NCI-H1105 treated with DMSO at 0.1 percent for 48 hours (cell line): Measurements from ENCODE around the gene EVA1A.
A peak's percentile ranks its signal among the peaks of the same experiment; 100 is the strongest.
"Not testable (repeated sequence)": the region's sequence is repeated elsewhere in the genome, so short reads cannot be mapped to it uniquely, and the experiment has no call there.

Experiments
- DNase-seq: peaks from one replicate; lab custom pipeline; 2025; lab: John Stamatoyannopoulos, UW

EVA1A gene

DNA sequence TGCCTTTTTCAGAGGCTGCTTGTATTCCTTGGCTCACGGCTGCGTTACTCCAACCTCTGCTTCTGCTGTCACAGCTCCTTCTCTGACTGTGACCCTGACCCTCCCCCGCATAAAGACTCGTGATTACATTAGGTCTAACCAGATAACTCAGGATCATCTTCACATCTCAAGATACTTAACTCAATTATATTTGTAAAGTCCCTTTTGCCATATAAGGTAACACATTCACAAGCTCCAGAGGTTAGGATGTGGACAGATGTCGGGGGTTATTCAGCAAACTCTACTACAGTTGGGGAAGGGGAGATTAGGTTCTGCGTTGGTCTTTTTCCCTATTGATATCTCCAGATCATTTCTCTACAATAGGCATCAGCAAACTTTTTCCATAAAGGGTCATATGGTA lies 76.9 kb downstream of the EVA1A start:
- DNase-seq, result no peak

DNA sequence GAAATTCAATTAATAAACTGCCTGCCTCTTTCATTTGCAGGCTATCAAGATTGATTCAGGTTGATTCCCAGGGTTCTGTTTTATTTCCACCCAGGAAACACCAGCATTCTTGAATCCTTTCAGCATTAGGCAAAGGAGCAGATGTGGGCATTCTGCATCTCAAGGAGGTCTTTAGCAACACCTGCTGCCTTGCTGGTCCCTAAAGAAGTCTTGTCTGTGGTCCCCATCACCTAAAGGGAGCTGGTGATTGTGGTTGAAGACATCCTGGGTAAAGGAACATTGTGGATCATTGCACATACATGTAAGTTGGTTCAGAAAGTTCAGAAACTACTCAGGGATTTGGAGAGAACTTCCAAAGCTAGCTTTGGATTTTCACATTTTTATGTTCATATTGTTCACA lies 78.3 kb downstream of the EVA1A start:
- no peak for DNase-seq

DNA sequence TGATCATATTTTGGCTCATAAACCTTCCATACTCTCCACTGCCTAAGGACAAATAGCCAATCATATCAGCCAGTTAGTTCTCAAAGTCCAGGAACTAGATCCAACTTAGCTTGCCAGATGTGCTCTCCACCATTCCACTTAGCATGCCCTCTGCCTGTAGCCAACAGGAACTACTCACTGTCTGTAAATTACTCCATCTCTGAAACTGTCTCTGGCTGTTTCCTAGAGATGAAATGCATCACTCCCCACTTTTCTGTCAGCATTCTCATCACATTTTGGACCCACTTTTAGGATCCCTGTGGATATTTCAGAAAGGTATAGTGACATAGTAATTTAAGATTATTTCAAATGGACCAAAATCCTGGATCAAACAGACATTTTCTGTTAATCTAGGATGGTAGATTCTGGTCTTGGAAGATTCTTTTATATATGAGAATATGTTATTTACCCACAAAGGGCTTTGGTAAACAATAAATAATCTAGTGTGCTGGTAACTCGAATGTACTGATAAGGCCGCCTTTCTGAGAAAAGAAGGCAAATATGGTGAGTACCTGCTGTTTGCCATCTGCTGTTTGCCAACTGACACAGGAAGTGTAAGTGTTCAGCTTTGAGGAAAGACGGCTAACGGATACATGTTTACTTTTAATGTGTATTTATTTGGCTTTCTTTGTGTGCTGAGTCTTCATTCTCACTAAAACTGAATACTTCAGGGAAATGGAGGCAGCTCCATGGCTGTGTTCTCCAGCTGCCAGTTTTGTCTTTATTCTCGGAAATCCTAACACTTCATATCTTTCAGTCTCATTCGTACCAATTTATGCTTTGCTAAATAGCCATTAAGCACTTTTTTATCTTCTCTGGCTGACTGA lies 79.5 kb downstream of the EVA1A start:
- peak; percentile 6 for DNase-seq

DNA sequence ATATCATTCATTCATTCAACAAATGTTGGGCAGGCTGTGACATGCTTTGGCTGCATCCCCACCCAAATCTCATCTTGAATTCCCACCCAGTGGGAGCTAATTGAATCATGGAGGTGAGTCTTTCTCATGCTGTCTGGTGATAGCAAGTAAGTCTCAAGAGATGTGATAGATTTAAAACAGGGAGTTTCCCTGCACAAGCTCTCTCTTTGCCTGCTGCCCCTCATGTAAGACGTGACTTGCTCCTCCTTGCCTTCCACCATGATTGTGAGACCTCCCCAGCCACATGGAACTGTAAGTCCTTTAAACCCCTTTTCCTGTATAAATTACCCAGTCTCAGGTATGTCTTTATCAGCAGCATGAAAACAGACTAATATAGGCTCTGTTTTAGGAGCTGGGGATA lies 83.0 kb downstream of the EVA1A start:
- DNase-seq, result not testable (repeated sequence)

DNA sequence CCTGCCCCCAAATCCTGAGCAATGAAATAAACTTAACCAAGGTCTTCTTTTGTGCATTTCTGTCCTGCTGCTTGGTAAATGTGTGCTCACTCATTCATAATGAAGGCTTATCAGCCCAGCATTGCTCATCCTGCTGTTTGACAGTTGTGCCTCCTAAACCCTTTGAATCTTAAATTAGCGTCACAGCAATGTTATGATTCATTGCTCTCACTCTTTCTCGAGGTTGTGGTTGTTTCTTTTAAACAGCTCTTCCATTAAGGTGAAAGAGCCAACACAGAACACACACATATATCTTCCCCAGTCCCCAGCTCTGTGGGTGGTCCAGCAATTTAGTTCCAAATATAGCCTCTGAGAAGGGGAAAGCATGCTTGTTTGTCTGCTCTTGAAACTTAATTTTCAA lies 84.0 kb downstream of the EVA1A start:
- no peak for DNase-seq

DNA sequence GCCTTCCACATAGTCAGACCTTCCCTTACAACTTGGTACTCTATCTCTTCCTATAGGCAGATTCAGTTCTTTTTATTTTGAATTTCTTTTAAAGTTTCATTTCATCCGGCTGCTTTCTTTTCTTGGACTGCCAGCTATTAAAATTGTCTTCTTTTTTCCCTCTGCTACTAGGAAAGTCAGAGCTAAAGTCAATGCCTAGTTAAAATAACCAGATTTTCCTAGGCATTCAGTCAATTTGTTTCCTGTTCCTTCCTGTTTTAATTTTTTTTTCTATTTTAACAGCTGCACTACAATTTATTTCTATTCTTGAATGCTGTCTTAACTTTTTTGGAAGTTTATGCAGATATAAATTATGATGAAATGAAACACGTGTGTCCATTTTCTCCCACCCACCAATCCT lies 84.8 kb downstream of the EVA1A start:
- DNase-seq, result no peak

DNA sequence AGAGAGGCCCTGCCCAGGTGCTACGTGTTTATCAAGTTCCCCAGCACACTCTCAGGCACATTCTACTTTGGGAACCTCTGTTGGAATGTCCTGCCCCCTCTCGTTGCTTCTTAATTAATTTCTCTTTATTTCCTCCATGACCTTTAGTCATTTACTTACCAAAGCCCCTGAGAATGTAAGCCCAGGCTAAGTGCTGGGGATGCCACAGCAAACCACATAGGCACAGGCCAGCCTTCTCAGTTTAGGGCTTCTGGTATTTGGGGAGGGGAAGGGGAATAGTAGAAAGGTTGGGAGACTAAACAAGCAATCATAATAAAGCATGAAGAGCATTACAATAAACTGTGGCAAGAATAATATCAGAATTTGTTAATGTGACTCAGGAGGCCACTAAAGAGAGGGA lies 85.7 kb downstream of the EVA1A start:
- DNase-seq, result no peak

DNA sequence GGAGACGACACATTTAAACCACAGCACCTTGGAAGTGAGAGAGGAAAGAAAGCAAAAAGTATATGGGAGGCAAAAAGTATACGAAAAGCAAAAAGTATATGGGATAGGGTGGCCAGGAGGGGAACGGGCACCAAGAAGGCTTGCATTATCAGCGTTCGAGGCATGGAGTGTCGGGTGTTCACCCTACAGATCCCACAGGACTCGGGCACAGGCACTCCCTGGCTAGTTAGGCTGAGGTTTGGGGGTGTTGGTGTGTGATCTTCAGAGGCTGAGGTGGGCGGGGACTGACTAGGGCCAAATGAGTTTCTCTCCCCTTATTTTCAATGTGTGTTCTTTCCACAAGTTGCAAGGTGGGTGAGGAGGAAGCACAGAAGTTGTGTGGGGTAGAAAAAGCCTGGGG lies 86.6 kb downstream of the EVA1A start:
- DNase-seq, result no peak

DNA sequence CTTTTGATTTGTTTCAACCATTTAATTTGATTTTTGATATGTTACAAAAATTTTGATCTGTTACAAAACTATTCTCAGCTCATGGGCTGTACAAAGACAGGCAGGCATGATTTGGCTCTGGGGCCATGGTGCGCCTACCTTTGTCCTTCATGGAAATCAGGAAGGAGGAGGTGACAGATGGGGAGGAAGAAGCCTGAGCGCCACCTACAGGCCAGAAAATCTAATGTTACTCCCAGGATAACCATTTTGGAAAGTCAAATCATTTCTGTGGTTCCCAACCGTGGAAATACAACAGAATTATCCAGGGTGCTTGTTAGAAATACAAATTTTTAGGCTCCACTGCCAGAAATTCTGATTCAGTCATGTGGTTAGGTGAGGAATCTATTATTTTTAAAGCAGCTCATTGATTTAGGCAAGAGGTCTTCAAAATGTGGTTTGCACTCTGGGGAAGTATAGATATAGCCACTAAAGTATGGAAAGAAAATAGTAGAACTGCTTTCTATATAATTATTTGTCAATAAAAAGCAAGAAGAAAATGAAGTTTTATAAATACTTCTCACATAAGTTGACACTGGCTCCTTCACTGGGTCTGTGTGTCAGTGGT lies 93.9 kb downstream of the EVA1A start:
- DNase-seq, result peak; percentile 30

DNA sequence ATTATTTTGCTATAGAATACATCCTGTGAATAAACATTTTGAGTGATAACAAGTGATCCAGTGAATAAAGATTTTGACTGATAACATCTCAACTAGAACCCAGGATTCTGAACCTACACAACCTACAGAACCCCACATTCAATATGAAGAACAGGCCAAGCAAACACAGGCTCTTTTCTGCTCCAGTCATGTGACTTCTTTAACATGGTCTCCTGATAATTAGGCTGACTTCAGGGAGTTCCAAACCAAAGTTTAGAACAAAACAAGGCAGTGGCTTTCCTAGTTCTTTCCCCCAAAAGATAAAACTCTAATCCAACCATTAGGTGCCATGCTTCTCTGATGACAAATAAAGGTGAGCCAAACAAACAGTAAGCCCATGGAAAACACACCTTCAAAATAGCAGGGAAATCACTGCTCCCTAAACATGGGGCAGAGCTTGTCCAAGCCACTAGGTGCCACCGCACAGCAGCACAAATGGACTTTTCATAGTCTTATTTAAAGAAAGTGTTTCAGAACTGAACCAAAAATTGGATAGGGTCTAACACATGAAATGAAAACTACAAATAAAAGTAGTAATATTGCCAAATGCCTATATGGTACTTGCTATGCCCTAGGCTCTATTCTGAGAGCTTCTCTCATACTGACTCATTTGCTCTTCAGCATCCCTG lies 95.3 kb downstream of the EVA1A start:
- DNase-seq, result peak; percentile 4

DNA sequence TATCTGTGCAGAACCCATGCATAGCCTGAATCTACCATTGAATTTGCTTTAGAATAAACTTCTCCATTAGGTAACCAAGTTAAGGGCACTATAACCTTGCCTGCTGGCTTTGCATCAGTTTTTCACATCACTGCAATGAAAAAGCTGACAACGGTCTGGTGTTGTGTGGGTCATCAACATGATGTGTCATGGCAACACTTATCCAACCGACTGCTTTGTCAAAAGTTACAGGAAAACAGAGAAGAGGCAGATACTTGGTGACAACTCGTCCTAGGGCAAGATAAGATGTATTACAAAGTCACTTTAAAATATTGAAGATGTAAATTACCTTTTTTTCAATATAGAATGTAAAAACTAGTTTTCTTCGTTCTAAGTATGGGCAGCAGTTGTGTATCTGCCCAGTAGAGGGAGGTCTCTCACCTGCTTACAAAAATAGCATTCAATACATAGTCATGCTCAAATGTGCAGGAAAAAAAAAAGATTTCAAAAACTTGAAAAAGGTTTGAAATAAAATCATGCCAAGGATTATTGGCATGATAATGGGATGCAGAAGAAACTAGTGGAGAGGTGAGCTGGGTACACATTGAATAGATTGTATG lies 96.3 kb downstream of the EVA1A start:
- DNase-seq, result peak; percentile 6

DNA sequence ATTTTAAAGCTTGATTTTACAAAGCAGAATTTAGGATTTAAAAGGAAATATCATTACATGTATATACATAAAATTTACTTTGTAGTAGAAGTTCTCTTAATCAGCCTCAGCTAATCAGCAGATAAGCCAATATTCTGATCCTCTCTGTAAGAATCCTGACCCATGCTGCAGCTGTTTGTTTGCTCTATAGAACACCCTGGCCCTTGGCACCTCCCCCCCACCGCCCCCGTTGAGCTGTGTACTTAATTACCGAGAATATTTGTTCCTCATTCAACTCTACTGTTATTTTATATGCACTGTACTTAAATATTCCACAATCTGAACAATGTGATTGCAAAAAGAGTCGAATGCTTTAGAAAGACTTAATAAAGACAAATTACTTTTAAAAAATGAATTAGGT lies 98.0 kb downstream of the EVA1A start:
- DNase-seq, result no peak

DNA sequence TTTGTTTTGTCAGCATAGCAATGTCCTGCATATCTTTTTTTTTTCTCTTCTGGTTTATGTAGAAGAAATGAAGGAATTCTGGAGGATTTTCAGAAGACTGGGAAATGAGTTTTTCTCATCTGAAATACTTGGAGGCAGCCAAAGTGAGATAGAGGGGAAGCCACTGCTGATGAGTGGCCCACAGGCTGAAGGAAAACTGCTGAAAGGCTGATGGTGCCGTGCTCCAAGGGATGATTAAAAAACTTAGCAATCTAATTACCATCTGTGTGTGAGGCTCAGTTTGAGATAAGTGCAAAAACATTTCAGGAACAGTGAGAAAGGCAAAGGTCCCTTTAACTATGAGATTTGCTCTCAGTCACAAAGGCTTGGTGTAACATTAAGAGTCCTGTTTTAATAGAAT lies 98.5 kb downstream of the EVA1A start:
- no peak for DNase-seq

DNA sequence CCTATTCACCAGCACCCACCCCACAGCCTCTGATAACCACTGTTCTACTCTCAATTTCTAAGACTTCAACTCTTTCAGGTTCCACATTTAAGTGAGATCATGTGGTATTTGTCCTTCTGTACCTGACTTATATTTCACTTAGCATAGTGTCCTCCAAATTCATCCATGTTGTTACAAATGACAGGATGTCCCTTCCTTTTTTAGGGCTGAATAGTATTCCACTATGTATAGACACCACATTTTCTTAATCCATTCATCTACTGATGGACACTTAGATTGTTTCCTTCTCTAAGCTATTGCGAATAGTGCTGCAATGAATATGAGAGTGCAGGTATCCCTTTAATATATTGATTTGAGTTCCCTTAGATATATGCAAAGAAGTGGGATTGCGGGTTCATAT lies 100.1 kb downstream of the EVA1A start:
- DNase-seq, result no peak

DNA sequence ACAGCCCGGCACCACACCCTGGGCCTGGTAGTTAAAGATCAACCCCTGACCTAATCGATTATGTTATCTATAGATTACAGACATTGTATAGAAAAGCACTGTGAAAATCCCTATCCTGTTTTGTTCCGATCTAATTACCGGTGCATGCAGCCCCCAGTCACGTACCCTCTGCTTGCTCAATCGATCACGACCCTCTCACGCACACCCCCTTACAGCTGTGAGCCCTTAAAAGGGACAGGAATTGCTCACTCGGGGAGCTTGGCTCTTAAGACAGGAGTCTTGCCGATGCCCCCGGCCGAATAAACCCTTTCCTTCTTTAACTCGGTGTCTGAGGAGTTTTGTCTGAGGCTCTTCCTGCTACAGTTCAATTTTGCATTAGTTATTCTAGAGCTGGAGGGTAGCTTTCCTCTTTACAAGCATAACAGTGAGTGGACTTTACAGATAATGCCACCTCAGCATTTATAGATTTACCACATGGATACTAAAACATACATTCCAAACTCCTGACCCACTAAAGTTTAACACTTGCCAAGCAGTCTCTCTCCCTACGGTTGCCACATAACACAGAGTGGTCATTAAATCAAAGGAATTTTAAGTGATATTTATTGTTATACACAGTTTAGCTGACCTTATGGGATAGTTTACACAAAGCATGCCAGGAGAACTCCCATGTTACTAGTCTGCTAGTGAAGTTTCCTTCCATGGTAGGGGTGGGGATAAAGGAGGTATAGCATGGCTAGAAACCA lies 101.0 kb downstream of the EVA1A start:
- no peak for DNase-seq

DNA sequence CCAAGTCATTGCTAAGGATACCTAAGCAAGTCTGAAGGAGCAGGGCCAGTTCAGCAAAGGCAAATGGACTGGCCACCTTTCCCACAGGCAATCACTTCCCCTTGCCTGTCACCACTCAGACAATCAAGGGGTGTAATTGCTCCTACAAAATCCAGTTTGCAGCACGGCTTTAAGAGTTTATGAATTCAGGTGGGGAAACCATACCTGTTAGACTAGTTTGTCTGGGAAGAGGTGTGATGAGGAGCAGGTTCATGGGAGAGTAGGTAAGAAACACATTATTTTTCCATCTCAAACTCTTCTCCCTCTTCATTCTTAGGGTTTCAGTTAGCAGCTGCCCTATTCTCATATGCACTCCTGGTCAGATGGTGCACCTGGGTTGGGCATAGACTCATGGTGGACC lies 102.5 kb downstream of the EVA1A start:
- no peak for DNase-seq

DNA sequence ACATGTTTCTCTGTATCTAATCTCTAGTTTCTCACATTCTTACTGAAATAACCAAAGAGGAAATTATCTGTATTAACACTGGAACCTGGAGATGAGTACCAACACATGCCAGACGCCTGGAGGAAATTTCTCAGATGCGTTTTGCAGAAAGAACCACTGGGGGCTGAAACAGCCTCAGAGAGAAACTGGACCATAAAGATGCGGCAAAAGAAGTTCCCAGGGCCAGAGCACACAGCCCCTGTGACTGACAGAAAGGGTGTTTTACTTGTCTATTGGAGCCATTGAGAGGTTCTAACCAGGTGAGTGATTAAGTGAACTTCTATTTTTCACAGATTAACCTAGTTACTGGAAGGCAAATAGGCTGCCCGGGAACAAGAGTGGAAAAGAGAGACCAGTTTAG lies 103.9 kb downstream of the EVA1A start:
- DNase-seq, result no peak

DNA sequence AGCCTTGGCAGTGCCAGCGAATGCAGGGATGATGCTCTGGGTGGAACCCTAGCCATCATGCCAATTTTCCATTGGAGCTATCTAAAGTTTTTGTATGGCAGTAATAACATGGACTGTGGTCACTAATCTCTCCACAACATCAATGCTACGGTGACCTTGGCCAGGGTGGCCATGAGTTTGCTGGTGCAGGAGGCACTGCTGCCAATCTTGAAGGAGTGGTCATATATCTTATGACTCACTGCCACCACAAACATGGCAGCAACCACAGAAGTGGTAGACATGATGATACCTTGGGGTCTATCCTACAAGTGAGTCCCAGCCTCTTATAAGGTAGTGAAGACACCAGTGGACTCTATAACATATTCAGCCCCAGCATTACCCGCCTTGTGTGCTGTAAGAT lies 104.6 kb downstream of the EVA1A start:
- no peak for DNase-seq

DNA sequence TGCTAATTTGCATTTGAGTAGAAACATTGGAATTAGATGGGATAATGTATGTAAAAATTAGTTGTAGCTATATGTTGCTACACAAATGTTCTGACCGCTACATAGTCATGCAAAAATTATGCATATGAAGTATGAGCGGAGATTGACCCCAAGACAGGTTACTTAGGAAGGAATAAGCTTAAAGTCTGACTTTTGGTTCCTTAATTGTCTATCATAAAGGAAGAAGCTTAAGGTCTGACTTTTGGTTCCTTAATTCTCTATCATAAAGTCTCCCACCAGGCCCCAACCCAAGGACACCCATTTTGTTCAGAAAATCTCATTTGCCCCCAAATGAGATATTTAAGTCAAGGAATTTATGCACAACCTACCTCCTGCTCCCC lies 106.5 kb downstream of the EVA1A start:
- DNase-seq, result no peak

DNA sequence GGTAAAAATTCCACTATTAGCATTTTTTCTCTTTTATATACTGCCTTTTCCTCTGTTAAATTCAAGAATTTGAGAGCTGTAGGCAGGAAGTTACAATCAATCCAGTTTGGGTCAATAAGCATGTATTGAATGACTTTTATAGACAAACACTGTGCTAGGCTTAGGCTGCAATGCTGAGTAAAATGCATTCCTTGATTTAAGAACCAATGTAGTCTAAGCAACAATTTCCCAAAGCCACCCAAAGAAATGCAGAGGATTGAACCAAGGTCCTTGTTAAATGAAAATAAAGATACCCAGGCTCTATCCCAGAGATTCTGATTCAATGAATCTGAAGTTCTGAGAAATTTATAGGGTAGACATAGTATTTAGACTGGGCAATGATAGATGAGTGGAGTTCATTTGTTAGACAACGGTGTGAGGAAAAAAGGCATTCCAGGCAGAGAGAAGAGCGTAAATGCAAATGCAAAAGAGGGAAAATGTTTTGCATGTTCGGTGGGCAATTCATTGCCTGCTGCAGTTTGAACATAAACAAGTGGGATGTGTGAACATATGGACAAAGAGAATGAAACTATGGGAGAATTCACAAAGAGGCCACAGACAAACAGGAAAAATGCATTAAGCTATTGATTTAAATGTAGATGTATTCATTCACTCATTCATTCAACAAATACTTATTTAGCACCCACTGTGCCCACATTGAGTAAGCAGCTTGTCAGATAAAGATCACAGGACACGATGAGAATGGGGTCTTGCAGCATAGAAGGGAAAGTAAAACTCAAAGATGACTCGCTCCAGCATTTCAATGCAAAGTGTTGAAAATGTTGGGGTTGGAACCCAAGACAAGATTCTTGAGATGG lies 107.1 kb downstream of the EVA1A start:
- no peak for DNase-seq

DNA sequence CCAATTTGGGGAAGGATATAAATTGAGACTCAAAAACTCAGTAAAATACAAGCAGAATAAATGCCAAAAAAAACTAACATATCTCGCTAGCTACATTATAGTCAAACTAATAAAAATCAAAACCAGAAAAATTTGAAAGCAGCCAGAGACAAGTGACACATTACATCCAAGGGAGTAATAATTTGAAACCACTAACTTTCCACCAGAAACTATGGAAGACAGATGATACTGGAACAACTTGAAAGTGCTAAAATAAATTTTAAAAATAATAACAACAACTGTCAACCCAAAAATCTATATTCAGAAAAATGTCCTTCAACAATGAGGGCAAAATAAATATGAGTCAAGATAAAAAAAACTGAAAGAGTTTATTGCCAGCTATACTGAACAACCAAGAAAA lies 110.7 kb downstream of the EVA1A start:
- DNase-seq, result no peak
